ENCODE results near the gene KATNA1. TPM values are rescaled to one million over a fixed set of nuclear protein-coding genes. Genes with fewer than 3 reads are reported as not detected.

Gene KATNA1
- total RNA-seq, 1 experiment from 2014 or later = 20.6 TPM

DNA sequence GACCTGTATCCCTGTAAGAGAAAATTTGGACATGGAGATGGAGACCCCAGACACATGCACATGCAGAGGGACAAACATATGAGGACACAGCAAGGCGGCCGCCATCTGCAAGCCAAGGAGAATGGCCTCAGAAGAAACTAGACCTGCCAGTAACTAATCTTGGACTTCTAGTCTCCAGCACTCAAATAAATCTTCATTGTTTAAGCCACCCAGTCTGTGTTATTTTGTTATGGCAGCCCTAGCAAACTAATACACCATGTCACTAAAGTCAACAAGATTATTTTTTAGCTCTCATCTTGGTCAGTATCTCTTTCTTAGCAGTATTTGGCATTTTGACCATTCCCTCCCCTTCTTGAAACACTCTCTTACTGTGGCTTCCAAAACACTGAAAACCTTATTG, 42.7 kb upstream of the KATNA1 start:
- peaks cover 86% of the 10 kb centered on the region for H3K79me2 ChIP-seq (ENCODE audit: insufficient read depth, low read length)
- no peaks in the 10 kb centered on the region for H3K4me1 ChIP-seq (ENCODE audit: control insufficient read depth in 1 of 2, insufficient read depth in 2 of 2, low read length in 2 of 2)
- BruUV-seq (replicated peaks) = no TSS peak
- no peak overlapping the region for H2AFZ ChIP-seq (ENCODE audit: low read depth, low read length, poor library complexity, severe bottlenecking)
- ChIA-PET CTCF (no interaction called here), POLR2A (no interaction called here), RAD21 (ENCODE audit: low non-redundant PET in 1 of 2, low total read pairs in 2 of 2, uncharacterized antibody in 2 of 2, unreplicated experiment in 2 of 2) (no interaction called here)
- no peak overlapping the region for H3K4me2 ChIP-seq (ENCODE audit: low read length)
- H3K9ac ChIP-seq (ENCODE audit: low read length) = no peak overlapping the region
- peaks cover 4 to 9% of the 10 kb centered on the region in 2 experiments; a peak in 2 of 4 replicates for H3K36me3 ChIP-seq (ENCODE audit: control insufficient read depth in 1 of 2, insufficient read depth in 2 of 2, low read length in 2 of 2)
- no peak overlapping the region for H3K27ac ChIP-seq (ENCODE audit: low read depth, low read length)
- H4K20me1 ChIP-seq (ENCODE audit: insufficient read depth) = peaks cover 11% of the 10 kb centered on the region; the same call in 1 of the 2 replicates
- DNase-seq (ENCODE audit: low read depth, low spot score) = no peak
- H3K9me2 ChIP-seq (ENCODE audit: insufficient read depth) = no peaks in the 10 kb centered on the region
- no peak for ATAC-seq
- no peak for TF ChIP-seq CBX3 (IDR thresholded peaks at IDR 0.05; ENCODE audit: low read depth)
- TF ChIP-seq EGR1 (IDR thresholded peaks at IDR 0.05; ENCODE audit: low read depth) = no peak
- TF ChIP-seq POLR2A (IDR thresholded peaks at IDR 0.05; ENCODE audit: borderline replicate concordance, extremely low read depth, insufficient read depth, insufficient read length) = no peak
- no peak for TF ChIP-seq ZFX (IDR thresholded peaks at IDR 0.05)
- TF ChIP-seq SP1 (IDR thresholded peaks at IDR 0.05; ENCODE audit: low read depth) = no peak
- no peak for TF ChIP-seq EZH2phosphoT487 (IDR thresholded peaks at IDR 0.05; ENCODE audit: borderline replicate concordance)
- no peak for TF ChIP-seq ELF1 (IDR thresholded peaks at IDR 0.05; ENCODE audit: borderline replicate concordance, low read depth)
- TF ChIP-seq POLR2AphosphoS5 (IDR thresholded peaks at IDR 0.05; ENCODE audit: low read depth, low read length) = no peak
- no peak for TF ChIP-seq EZH2 (IDR thresholded peaks at IDR 0.05)
- TF ChIP-seq, protein P1, sequence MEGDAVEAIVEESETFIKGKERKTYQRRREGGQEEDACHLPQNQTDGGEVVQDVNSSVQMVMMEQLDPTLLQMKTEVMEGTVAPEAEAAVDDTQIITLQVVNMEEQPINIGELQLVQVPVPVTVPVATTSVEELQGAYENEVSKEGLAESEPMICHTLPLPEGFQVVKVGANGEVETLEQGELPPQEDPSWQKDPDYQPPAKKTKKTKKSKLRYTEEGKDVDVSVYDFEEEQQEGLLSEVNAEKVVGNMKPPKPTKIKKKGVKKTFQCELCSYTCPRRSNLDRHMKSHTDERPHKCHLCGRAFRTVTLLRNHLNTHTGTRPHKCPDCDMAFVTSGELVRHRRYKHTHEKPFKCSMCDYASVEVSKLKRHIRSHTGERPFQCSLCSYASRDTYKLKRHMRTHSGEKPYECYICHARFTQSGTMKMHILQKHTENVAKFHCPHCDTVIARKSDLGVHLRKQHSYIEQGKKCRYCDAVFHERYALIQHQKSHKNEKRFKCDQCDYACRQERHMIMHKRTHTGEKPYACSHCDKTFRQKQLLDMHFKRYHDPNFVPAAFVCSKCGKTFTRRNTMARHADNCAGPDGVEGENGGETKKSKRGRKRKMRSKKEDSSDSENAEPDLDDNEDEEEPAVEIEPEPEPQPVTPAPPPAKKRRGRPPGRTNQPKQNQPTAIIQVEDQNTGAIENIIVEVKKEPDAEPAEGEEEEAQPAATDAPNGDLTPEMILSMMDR (IDR thresholded peaks at IDR 0.05 in 2 of 3, conservative IDR thresholded peaks at IDR 0.05 in 1 of 3; ENCODE audit: borderline replicate concordance in 1 of 3, insufficient read depth in 1 of 3, low read depth in 2 of 3, low read length in 2 of 3) = no peak
- TF ChIP-seq RAD21 (IDR thresholded peaks at IDR 0.05; ENCODE audit: low read depth) = no peak
- TF ChIP-seq, protein P2, sequence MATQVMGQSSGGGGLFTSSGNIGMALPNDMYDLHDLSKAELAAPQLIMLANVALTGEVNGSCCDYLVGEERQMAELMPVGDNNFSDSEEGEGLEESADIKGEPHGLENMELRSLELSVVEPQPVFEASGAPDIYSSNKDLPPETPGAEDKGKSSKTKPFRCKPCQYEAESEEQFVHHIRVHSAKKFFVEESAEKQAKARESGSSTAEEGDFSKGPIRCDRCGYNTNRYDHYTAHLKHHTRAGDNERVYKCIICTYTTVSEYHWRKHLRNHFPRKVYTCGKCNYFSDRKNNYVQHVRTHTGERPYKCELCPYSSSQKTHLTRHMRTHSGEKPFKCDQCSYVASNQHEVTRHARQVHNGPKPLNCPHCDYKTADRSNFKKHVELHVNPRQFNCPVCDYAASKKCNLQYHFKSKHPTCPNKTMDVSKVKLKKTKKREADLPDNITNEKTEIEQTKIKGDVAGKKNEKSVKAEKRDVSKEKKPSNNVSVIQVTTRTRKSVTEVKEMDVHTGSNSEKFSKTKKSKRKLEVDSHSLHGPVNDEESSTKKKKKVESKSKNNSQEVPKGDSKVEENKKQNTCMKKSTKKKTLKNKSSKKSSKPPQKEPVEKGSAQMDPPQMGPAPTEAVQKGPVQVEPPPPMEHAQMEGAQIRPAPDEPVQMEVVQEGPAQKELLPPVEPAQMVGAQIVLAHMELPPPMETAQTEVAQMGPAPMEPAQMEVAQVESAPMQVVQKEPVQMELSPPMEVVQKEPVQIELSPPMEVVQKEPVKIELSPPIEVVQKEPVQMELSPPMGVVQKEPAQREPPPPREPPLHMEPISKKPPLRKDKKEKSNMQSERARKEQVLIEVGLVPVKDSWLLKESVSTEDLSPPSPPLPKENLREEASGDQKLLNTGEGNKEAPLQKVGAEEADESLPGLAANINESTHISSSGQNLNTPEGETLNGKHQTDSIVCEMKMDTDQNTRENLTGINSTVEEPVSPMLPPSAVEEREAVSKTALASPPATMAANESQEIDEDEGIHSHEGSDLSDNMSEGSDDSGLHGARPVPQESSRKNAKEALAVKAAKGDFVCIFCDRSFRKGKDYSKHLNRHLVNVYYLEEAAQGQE (IDR thresholded peaks at IDR 0.05; ENCODE audit: low read depth) = no peak
- TF ChIP-seq CEBPB (IDR thresholded peaks at IDR 0.05; ENCODE audit: low read depth) = no peak
- TF ChIP-seq FOSL1 (IDR thresholded peaks at IDR 0.05; ENCODE audit: low read depth) = no peak
- TF ChIP-seq TCF7L2 (IDR thresholded peaks at IDR 0.05; ENCODE audit: borderline replicate concordance, extremely low read depth, insufficient read depth, insufficient read length) = no peak
- no peak for TF ChIP-seq SIN3A (IDR thresholded peaks at IDR 0.05; ENCODE audit: low read depth)
- TF ChIP-seq JUND (IDR thresholded peaks at IDR 0.05) = no peak
- TF ChIP-seq, protein P3, sequence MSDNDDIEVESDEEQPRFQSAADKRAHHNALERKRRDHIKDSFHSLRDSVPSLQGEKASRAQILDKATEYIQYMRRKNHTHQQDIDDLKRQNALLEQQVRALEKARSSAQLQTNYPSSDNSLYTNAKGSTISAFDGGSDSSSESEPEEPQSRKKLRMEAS (IDR thresholded peaks at IDR 0.05) = no peak
- no peak for TF ChIP-seq YY1 (IDR thresholded peaks at IDR 0.05; ENCODE audit: extremely low read depth, insufficient replicate concordance, low read depth, low read length)
- intact Hi-C loops (cut with micrococcal nuclease) = no loop called here
- H3K4me3 ChIP-seq (replicated peaks in 1 of 2; ENCODE audit: low read depth in 1 of 2, low read length in 2 of 2) = no peak overlapping the region
- H3K9me3 ChIP-seq (ENCODE audit: control insufficient read depth in 1 of 2, insufficient read depth in 1 of 2, low read depth in 1 of 2, low read length in 2 of 2) = no peaks in the 10 kb centered on the region
- H3K27me3 ChIP-seq (ENCODE audit: insufficient read depth, low read length) = no peaks in the 10 kb centered on the region
